ENCODE results near the gene SLC25A4. TPM values are rescaled to one million over a fixed set of nuclear protein-coding genes. Genes with fewer than 3 reads are reported as not detected.

The SLC25A4 gene
- total RNA-seq, 1 donor from 2014 or later: 30.2 TPM

DNA sequence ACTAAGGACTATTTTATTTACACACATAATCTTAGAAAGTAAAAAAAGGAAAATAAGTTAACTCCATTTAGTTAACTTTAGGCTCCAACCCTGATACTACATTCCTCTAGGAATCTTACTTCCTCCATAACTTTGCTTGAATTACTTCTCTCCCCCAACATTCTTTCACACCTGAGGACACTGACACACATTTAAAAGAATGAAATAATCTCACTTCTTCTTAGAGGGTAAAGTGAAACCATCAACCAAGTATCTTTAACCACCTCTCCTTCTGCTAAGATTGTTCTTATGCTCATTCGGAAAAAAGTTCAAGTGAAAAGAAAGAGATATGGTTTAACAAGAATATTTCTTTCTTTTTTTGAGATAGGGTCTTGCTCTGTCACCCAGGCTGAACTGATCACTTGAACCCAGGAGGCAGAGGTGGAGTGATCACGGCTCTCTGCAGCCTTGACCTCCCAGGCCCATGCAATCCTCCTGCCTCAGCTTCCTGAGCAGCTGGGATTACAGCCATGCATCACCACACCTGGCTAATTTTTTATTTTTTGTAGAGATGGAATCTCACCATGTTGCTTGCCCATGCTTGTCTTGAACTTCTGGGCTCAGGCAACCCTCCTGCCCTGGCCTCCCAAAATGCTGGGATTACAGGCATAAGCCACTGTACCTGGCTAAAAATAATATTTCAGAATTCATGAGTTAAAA lies 28.5 kb downstream of the SLC25A4 start:
- no peaks in the 10 kb centered on the region for H3K27me3 ChIP-seq (ENCODE audit: control insufficient read depth, insufficient read depth, low read length)
- H3K36me3 ChIP-seq (ENCODE audit: control insufficient read depth, insufficient read depth, low read length): no peaks in the 10 kb centered on the region
- TF ChIP-seq, protein P1, sequence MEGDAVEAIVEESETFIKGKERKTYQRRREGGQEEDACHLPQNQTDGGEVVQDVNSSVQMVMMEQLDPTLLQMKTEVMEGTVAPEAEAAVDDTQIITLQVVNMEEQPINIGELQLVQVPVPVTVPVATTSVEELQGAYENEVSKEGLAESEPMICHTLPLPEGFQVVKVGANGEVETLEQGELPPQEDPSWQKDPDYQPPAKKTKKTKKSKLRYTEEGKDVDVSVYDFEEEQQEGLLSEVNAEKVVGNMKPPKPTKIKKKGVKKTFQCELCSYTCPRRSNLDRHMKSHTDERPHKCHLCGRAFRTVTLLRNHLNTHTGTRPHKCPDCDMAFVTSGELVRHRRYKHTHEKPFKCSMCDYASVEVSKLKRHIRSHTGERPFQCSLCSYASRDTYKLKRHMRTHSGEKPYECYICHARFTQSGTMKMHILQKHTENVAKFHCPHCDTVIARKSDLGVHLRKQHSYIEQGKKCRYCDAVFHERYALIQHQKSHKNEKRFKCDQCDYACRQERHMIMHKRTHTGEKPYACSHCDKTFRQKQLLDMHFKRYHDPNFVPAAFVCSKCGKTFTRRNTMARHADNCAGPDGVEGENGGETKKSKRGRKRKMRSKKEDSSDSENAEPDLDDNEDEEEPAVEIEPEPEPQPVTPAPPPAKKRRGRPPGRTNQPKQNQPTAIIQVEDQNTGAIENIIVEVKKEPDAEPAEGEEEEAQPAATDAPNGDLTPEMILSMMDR (IDR thresholded peaks at IDR 0.05; ENCODE audit: insufficient read depth, low read length, poor library complexity, severe bottlenecking): no peak
- DNase-seq (ENCODE audit: low read depth): no peak
- H3K4me3 ChIP-seq (ENCODE audit: low read depth, low read length): no peak overlapping the region

DNA sequence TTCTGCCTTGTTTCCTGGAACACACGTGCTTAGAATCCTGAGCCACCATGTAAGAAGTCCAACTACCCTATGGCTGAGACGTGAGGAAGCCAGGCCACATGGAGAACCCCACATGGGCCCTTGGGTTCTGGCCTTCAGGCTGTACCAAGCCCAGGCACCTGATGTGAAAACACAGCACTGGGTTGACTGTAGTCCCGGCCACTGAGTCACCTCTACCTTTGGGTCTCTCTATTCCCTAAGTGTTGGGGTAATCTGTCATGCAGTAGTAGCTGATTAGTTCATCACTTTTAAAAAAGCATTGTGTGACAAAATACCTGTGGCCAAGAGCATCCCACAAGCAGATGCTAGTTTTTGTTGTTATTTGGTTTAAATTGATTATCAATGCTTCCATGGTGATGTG lies 36.4 kb downstream of the SLC25A4 start:
- DNase-seq (ENCODE audit: low read depth): no peak
- no peak overlapping the region for H3K4me3 ChIP-seq (ENCODE audit: low read depth, low read length)
- H3K36me3 ChIP-seq (ENCODE audit: control insufficient read depth, insufficient read depth, low read length): no peaks in the 10 kb centered on the region
- TF ChIP-seq, protein P1 (IDR thresholded peaks at IDR 0.05; ENCODE audit: insufficient read depth, low read length, poor library complexity, severe bottlenecking): no peak
- H3K27me3 ChIP-seq (ENCODE audit: control insufficient read depth, insufficient read depth, low read length): no peaks in the 10 kb centered on the region

DNA sequence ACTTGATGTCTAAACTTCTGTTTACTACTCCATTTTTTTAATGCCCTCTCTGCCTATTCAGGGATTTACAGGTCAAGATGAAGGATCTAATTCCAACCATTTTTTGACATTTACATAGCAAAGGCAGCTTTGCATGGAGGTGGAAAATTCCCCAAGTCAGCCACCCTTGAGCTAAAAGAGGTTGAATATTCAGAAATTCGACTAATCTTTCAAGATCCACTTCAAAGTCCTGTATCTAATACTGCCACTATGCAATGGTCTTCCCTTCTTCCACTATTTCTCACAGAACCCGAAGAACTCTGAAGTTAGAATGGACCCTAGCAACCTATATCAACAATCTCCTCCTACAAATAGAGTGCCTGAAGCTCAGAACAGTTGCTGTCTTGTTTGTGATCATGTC lies 39.2 kb downstream of the SLC25A4 start:
- TF ChIP-seq, protein P1 (IDR thresholded peaks at IDR 0.05; ENCODE audit: insufficient read depth, low read length, poor library complexity, severe bottlenecking): no peak
- H3K4me3 ChIP-seq (ENCODE audit: low read depth, low read length): no peak overlapping the region
- no peak for DNase-seq (ENCODE audit: low read depth)
- no peaks in the 10 kb centered on the region for H3K27me3 ChIP-seq (ENCODE audit: control insufficient read depth, insufficient read depth, low read length)
- H3K36me3 ChIP-seq (ENCODE audit: control insufficient read depth, insufficient read depth, low read length): no peaks in the 10 kb centered on the region

DNA sequence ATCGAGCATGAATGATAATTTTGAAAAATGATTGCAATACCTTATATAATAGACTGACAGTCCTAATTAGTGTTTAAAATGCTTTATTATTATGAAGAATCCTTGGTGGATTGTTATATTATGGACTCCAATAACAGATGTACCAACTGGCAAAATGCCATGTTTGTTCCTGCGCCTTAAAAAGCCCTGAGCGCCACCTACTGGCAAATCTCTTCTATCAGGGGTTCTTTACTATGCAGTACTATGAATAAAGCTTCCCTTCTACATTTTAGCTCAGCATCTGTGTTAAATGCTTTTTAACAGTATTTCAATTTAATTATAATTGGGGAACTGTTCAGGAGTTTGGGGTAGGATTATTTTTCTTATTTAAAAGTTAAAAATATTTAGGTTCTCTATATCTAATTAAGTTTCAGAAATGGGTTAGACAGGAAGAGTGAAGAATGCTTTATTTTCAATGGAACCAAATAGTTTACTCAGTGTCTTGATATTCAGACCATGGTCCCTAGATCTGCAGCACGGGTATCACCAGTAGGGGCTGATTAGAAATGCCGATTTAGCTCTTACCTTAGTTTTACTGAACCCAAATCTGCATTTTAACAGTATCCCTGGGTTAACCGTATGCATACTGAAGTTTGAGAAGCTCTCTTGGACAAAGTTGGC lies 40.7 kb downstream of the SLC25A4 start:
- DNase-seq (ENCODE audit: low read depth): peak; percentile 47

DNA sequence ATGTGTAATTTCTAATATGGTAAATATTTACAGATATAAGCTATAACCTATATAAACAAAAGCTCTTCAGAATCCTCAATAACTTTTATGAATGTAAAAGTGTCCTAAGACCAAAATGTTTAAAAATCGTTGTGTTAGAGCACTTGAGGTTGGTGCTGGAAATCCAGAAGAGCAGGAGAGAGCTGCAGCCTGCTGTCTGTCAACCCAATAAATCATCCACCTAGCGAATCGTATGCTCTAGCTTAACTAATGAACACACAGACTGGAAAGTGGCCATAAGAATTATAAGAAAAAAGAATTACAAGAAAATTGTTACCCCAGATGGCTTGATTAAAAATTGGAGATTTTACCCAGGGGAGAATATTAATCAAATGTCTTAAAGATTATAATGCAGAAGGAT lies 43.7 kb downstream of the SLC25A4 start:
- TF ChIP-seq, protein P1 (IDR thresholded peaks at IDR 0.05; ENCODE audit: insufficient read depth, low read length, poor library complexity, severe bottlenecking): no peak
- no peaks in the 10 kb centered on the region for H3K27me3 ChIP-seq (ENCODE audit: control insufficient read depth, insufficient read depth, low read length)
- no peak for DNase-seq (ENCODE audit: low read depth)
- H3K36me3 ChIP-seq (ENCODE audit: control insufficient read depth, insufficient read depth, low read length): no peaks in the 10 kb centered on the region
- H3K4me3 ChIP-seq (ENCODE audit: low read depth, low read length): no peak overlapping the region

More for the DNA sequence above, 40.7 kb downstream of the SLC25A4 start:
- H3K4me3 ChIP-seq (ENCODE audit: low read depth, low read length): no peak overlapping the region
- no peaks in the 10 kb centered on the region for H3K27me3 ChIP-seq (ENCODE audit: control insufficient read depth, insufficient read depth, low read length)
- TF ChIP-seq, protein P1 (IDR thresholded peaks at IDR 0.05; ENCODE audit: insufficient read depth, low read length, poor library complexity, severe bottlenecking): peak; percentile 82
- H3K36me3 ChIP-seq (ENCODE audit: control insufficient read depth, insufficient read depth, low read length): no peaks in the 10 kb centered on the region
